ENCODE results near the gene ETF1.

Gene ETF1

DNA sequence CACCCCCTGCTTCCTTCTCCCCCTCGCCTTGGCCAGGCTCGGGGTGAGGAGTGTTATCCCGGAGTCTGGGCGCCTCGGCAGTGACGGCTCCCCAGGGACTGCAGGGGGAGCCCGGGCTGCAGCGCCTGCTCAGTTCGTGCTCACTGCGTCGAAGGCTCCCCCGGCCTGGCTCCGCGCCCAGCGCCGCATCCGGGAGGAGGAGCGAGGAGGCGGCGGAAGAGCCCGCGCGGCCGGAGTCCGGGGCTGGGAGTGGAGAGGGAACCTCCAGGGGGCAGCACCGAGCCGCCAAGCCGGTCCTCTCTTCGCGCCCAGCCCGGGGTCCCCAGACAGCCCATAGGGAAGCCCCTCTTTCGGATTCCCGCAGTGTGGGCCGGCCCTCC is 79.0 kb downstream of the ETF1 start:
- DNase-seq (ENCODE audit: low read depth, low spot score), result peak; percentile 99

DNA sequence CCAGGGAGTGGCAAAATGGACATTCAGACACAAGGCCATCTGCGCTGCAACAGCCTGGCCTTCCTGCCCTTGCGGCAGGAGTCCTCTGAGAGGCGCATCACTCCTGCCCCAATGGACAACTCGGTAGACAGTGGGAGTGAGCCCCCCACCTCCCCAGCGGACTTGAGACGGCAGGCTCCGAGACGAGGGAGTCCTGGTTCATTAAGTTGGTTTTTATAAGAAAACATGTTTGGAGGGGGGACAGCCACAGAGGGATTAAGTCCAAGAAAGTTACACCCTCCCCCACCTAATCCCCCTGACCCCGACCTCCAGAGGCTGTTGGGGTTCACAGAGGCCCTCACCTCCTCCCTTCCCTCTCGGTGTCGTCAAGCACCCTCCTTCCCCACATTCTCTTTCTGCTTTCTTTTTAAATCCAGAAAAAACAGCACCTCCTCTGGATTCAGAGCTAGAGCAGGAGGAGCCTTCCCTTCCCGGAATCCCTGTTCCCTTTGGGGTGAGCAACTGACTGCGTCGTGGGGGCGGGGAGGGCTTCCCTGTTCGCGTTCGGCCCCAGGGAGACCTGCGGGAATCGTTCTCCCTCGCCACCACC is 79.5 kb downstream of the ETF1 start:
- DNase-seq (ENCODE audit: low read depth, low spot score), result peak; percentile 29

DNA sequence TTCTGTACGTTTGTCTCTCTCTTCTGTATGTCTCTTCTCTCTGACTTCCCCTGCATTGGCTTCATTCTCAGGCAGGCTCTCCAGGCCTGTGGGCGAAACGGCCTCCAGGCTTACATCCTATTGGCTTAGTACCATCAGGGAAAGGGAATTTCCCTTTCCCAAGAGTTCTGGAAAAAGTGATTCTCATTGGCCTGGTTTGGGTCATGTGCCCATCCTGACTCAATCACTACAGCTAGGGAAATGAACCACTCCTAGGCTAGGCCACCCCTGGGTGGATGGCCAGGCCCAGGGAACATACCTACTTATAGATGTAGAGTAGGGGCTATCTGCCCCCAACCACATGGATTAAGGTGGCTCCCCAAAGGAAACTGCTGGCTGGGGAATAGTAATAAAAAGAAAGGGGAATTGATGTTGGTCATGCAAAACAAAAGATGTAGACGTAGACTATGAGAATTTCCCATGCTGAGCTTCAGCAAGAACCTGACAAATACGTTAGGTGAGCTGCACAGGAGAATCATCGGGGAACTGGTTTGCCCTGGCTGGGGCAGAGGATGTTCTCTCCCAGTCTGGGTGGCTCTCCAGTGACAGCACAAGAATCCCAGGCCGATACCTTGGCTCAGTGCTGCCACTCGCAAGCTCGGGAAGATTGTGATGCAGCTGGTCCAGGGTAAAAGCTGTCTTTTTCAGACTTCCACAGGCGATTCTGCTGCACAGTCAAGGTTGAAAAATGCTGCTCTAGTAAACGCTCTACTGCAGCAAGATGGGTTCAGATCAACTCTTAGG is 81.5 kb downstream of the ETF1 start:
- peak; percentile 63 for DNase-seq (ENCODE audit: low read depth, low spot score)

DNA sequence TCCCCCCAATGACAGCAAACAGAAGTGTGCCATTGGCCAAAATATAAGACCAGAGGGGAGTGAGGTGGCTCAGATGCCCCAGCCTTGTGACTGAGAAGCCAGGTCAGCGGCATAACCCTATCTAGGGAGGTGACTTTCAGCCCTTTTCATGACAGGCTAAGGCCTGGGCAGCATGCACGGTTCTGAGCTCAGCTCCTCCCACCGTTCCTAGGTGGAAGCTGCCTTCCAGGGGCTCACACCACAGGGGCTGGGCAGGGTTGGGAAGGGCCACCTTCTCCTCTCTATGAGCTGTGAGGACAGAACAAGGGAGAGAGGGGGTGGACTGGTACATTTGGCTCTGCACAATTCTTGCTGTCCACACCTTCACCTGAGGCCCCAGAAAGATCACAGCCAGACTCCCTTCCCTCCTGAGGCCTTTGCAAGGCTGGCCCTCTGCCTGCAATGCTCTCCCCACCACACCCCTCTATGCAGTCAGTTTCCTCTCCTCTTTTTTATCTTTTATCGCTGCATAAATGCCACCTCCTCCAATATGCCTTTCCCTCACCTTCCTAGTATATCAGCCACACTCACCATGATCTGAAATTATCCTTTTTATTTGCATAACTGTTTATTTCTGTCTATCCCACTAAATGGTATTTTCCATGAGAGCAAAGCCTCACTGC is 82.9 kb downstream of the ETF1 start:
- DNase-seq (ENCODE audit: low read depth, low spot score), result no peak

DNA sequence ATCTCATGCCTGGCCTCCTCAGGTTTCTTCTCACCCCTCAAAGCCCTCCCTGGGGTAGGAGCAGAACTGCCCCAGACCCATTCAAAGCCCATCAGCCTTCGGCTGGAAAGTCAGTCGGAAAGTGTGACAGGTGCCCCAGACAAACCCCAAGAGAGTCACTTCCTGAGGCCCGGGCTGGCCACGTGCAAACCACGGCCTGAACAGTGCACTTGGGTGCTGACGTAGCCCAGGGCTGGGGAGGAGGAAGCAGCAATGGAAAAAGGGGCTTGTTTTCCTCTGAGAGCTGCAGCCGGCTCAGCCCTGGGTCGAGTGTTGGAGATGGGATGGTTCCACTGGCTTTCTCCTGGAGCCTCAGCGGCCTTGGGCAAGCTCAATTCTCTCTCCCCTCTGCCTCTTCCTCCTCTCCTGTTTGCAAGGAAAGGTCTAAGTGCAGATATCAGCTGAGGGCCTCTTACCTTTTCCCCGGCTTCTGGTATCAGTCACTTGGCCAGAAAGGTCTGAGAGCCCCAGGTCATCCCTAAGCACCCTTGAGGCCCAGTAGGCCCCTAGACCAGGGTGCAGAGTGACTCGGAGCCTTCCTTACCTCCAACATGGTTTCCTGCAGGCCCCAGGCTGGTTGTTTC is 83.6 kb downstream of the ETF1 start:
- DNase-seq (ENCODE audit: low read depth, low spot score), result no peak

DNA sequence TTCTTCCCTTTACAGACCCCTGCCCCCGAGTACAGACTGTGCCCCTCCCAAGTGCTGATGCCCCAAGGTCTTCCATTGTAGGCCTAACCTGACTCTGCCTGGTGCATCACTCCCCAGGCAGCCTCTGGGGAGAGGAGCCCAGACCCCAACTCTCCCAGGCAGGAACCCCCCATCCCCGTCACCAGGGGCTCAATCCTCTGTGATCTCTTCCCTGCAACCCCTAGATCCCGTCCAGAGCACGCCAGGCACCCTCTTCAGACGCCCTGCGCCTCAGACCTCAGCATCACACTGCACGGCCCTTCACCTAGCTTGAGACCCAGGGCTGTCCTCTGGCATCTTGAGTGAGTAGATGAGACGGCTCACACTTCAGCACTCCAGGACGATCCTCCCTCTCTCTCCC is 84.2 kb downstream of the ETF1 start:
- no peak for DNase-seq (ENCODE audit: low read depth, low spot score)

DNA sequence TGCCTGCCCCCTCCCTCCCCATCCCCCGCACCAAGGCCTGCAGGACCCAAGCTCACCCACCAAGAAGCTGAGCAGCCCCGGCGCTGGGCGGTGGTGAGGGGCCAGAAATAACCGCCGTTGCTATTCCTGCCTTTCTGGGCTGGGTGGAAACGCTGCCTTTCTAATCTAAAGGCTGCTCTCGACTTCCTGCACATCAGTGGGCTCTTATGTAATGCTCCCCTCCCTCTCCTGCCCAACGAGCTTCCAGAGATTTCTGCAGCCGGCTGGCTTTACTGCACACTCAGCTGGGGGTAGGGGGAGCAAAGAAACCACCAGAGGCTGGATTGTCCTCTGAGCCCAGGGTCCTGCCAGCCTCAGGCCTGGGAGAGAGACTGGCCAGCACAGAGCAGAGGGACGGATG is 84.7 kb downstream of the ETF1 start:
- no peak for DNase-seq (ENCODE audit: low read depth, low spot score)

DNA sequence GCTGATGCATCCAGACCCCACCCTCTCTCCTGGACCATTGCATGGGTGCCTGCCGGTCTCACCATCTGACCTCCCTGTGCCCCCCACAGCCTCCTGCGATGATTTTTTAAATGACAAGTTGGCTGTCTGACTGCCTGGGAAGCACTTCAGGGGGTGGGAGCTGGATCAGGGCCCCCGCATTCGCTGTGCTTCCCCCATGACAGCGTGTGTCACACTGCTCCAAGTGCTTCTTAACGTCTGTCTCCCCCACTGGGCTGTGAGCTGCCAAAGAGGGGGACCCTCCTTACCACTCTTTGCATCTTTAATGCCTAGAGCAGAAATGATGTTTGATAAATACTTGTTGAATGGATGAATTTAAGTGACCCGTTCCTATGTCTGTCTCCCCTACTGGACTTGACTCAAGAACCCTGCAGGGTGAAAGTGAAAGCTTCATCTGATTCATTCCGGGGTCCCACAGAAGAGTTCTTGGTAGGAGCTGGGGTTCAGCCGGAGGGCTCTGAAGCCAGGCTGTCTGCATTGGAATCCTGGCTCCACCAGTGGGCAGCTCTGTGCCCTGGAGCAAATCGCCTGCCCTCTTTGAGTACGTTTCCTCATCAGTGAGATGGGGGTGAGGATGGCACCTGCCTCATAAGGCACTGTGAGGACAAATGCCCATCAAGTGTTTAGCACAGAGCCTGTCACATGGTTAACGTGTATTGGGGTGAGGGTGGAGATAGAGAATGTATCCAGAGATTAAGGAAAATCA is 85.3 kb downstream of the ETF1 start:
- no peak for DNase-seq (ENCODE audit: low read depth, low spot score)

All from astrocyte of the hippocampus (primary cell).